ENCODE data around the gene TCF7L2.

Gene TCF7L2

GRCh38 chr10:113128450-113129070 lies 178.5 kb downstream of the TCF7L2 start:
- DNase-seq: no peak

GRCh38 chr10:113129117-113129516 lies 179.1 kb downstream of the TCF7L2 start:
- DNase-seq: no peak

GRCh38 chr10:113130014-113130641 lies 180.1 kb downstream of the TCF7L2 start:
- no peak for DNase-seq

- no peak for DNase-seq
Observed at GRCh38 chr10:113131613-113132261, 181.7 kb downstream of the TCF7L2 start.

GRCh38 chr10:113132591-113133121 lies 182.6 kb downstream of the TCF7L2 start:
- DNase-seq: no peak

GRCh38 chr10:113133497-113134115 lies 183.6 kb downstream of the TCF7L2 start:
- no peak for DNase-seq

GRCh38 chr10:113135025-113135424 lies 185.0 kb downstream of the TCF7L2 start:
- DNase-seq: no peak

- no peak for DNase-seq
Observed at GRCh38 chr10:113137941-113138685, 188.1 kb downstream of the TCF7L2 start.

- no peak for DNase-seq
Observed at GRCh38 chr10:113138937-113139585, 189.0 kb downstream of the TCF7L2 start.

GRCh38 chr10:113139699-113140098 lies 189.7 kb downstream of the TCF7L2 start:
- no peak for DNase-seq

GRCh38 chr10:113140143-113141011 lies 190.3 kb downstream of the TCF7L2 start:
- DNase-seq: no peak

GRCh38 chr10:113142601-113143362 lies 192.7 kb downstream of the TCF7L2 start:
- no peak for DNase-seq

- DNase-seq: no peak
Observed at GRCh38 chr10:113144576-113144975, 194.5 kb downstream of the TCF7L2 start.

- no peak for DNase-seq
Observed at GRCh38 chr10:113148071-113148825, 198.2 kb downstream of the TCF7L2 start.

- DNase-seq: no peak
Observed at GRCh38 chr10:113148901-113149300, 198.9 kb downstream of the TCF7L2 start.

GRCh38 chr10:113149626-113150025 lies 199.6 kb downstream of the TCF7L2 start:
- no peak for DNase-seq

GRCh38 chr10:113151190-113151666 lies 201.2 kb downstream of the TCF7L2 start:
- no peak for DNase-seq

GRCh38 chr10:113153493-113154102 lies 203.6 kb downstream of the TCF7L2 start:
- no peak for DNase-seq

GRCh38 chr10:113157441-113157840 lies 207.4 kb downstream of the TCF7L2 start:
- DNase-seq: no peak
